HepG2 (cell line): ENCODE measurements around the gene BBS12.

Experiments
- GTF2F1 ChIP-seq: fragments of 150-350 bp; IDR thresholded peaks from 2 replicates; pipeline ENCODE4 v1.6.1; 2014; ENCODE audit warnings: low read length
- ZBTB34 ChIP-seq: sonication (generic); formaldehyde crosslinking; IDR thresholded peaks from 2 replicates; pipeline ENCODE4 v1.8.0; 2022; ENCODE audit warnings: mild to moderate bottlenecking, missing genetic modification reagents
- ZNF703 ChIP-seq: sonication (generic); formaldehyde crosslinking; IDR thresholded peaks from 2 replicates; pipeline ENCODE4 v1.5.1; 2020; ENCODE audit warnings: missing genetic modification reagents, mild to moderate bottlenecking, moderate library complexity, borderline replicate concordance
- ZNF839 ChIP-seq: sonication (generic); formaldehyde crosslinking; IDR thresholded peaks from 2 replicates; pipeline ENCODE4 v1.4.0; 2020; ENCODE audit warnings: missing genetic modification reagents, mild to moderate bottlenecking, borderline replicate concordance

- no peak for TF ChIP-seq ZBTB34 (CRISPR knock-in tag)
- no peak for TF ChIP-seq GTF2F1
- TF ChIP-seq ZNF703: no peak
- no peak for TF ChIP-seq ZNF839 (CRISPR knock-in tag)
Measured at GRCh38 chr4:122718281-122718680, 14.2 kb upstream of the BBS12 start.
